GM12864 (cell line): ENCODE results near the gene CMTM8.

ENCODE experiments used
- DNase-seq: peaks from one replicate; pipeline ENCODE4 v3.0.0-alpha.2; 2011; ENCODE audit warnings: low read depth
- H3K4me3 ChIP-seq: 2 replicates; pipeline ENCODE4 v1.5.1; 2011; ENCODE audit warnings: mild to moderate bottlenecking, low read depth, low read length, control low read depth
- CTCF ChIP-seq: IDR thresholded peaks from 2 replicates; pipeline ENCODE4 v1.5.1; 2011; ENCODE audit warnings: low read depth, mild to moderate bottlenecking, moderate library complexity, low read length, control low read depth, inconsistent platforms; ENCODE audit errors: missing control alignments

The CMTM8 gene

GRCh38 chr3:32306072-32306471, 67.6 kb downstream of the CMTM8 start:
- DNase-seq = no peak
- no peak for TF ChIP-seq CTCF
- H3K4me3 ChIP-seq = no peak overlapping the region

- no peak for DNase-seq
- H3K4me3 ChIP-seq = no peak overlapping the region
- no peak for TF ChIP-seq CTCF
Observed at GRCh38 chr3:32307591-32307990, 69.1 kb downstream of the CMTM8 start.

GRCh38 chr3:32308378-32308777, 69.9 kb downstream of the CMTM8 start:
- no peak for DNase-seq
- no peak overlapping the region for H3K4me3 ChIP-seq
- no peak for TF ChIP-seq CTCF

GRCh38 chr3:32309654-32310242, 71.3 kb downstream of the CMTM8 start:
- no peak for TF ChIP-seq CTCF
- no peak overlapping the region for H3K4me3 ChIP-seq
- no peak for DNase-seq

- no peak for DNase-seq
- no peak overlapping the region for H3K4me3 ChIP-seq
- TF ChIP-seq CTCF = no peak
Observed at GRCh38 chr3:32310336-32310735, 71.9 kb downstream of the CMTM8 start.

- DNase-seq = no peak
- H3K4me3 ChIP-seq = no peak overlapping the region
- TF ChIP-seq CTCF = no peak
Observed at GRCh38 chr3:32310918-32311839, 72.7 kb downstream of the CMTM8 start.
